HepG2 (cell line): ENCODE measurements around the gene HRG.

Experiments used
- ATF6 ChIP-seq: sonication (generic); formaldehyde crosslinking; conservative IDR thresholded peaks from 2 replicates; pipeline ENCODE4 v1.4.0; 2020; ENCODE audit warnings: missing genetic modification reagents
- CCAR2 ChIP-seq: fragments of 200-400 bp; formaldehyde crosslinking; optimal IDR thresholded peaks from 2 replicates; pipeline ENCODE3; 2018; ENCODE audit warnings: low read depth, mild to moderate bottlenecking, low read length, moderate library complexity
- FIP1L1 ChIP-seq: fragments of 200-400 bp; formaldehyde crosslinking; IDR thresholded peaks from 2 replicates; pipeline ENCODE4 v1.6.1; 2018; ENCODE audit warnings: low read depth, mild to moderate bottlenecking, low read length, moderate library complexity, borderline replicate concordance; ENCODE audit not compliant: insufficient read depth
- HOMEZ ChIP-seq: IDR thresholded peaks from 2 replicates; pipeline ENCODE4 v1.6.1; 2016; ENCODE audit warnings: low read depth
- MYPOP ChIP-seq: sonication (generic); formaldehyde crosslinking; IDR thresholded peaks from 2 replicates; pipeline ENCODE4 v1.8.1; 2023; ENCODE audit warnings: mild to moderate bottlenecking, moderate library complexity, missing genetic modification reagents
- NR2C2 ChIP-seq: sonication (generic); formaldehyde crosslinking; IDR thresholded peaks from 2 replicates; pipeline ENCODE4 v1.4.0; 2020; ENCODE audit warnings: missing genetic modification reagents, mild to moderate bottlenecking, moderate library complexity, borderline replicate concordance

- TF ChIP-seq MYPOP (no peak), NR2C2 (CRISPR knock-in tag) (no peak), ATF6 (CRISPR knock-in tag) (no peak), CCAR2 (no peak), HOMEZ (no peak), FIP1L1 (no peak)
These were observed 28.0 kb downstream of the HRG start for GRCh38 chr3:186693843-186694242.
